Measurements from ENCODE around the gene HACD4.

GRCh38 chr9:21015129-21015815, 16.2 kb downstream of the HACD4 start:
- TF ChIP-seq CTCF (IDR thresholded peaks at IDR 0.05) (no peak), EZH2 (IDR thresholded peaks at IDR 0.05) (no peak)
